Activated CD4-positive, alpha-beta T cell treated with anti-CD3 and anti-CD28 coated beads for 48 hours (primary cell): ENCODE measurements around the gene DDI2.

Experiments used
- DNase-seq: peaks from one replicate; pipeline ENCODE4 v3.0.0-alpha.2; 2020

Gene DDI2

DNA sequence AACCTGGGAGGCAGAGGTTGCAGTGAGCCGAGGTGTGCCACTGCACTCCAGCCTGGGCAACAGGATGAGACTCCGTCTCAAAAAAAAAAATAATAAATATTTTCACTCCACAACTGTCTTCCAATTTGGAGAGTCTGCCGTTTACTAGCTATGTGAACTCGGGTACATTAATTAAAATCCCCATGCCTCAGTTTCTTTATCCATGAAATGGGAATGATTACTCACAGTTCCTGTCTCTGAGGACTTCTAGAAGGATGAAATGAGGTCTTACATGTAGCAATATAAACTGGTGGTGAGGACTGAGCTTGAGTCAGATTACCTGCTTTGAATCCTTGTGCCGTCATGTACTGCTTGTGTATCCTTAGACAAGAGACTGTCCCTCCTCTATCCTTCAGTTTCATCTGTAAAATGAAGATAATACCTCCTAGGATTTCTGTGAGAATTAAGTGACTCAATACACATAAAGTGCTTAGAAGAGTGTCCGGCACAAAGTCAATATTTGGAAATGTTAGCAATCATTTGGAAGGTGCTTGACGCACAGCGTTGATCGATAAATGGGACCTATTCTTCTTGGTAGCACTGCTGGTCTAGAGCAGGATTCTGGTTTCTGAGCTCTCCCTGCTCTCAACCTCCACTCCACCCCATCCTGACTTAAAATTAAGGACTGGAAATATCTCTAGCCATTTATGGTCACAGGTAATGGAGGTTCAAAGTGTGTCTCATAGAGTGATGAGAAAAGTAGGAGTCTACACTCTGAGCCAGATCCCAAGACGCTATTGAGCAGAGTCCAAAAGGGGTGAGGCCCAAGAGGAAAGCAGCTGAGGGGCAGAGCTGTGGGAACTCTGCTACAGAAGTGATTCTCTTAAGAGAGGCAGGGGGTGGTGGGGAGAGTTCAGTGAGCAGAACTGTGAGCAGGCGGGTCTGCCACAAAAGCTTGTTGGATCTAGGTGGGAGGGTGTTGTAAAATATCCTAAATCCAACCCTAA is 11.6 kb upstream of the DDI2 start:
- DNase-seq, result no peak

DNA sequence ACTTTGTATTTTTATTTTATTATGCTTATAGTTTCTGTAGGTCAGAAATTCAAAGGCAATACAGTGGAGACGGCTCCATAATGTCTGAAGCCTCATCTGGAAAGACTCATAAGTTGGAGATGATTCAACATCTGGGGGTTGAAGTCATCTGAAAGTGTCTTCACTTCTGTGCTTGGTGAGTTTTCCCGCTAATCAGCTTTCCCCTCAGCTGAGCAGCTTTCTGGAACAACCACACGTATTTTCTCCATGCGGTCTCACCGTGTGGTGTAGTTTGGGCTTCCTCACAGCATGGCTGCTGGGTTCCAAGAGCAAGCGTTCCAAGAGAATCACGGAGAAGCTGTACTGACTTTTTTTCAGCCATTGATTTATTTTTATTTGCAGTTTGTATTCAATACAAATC is 7.6 kb upstream of the DDI2 start:
- no peak for DNase-seq

DNA sequence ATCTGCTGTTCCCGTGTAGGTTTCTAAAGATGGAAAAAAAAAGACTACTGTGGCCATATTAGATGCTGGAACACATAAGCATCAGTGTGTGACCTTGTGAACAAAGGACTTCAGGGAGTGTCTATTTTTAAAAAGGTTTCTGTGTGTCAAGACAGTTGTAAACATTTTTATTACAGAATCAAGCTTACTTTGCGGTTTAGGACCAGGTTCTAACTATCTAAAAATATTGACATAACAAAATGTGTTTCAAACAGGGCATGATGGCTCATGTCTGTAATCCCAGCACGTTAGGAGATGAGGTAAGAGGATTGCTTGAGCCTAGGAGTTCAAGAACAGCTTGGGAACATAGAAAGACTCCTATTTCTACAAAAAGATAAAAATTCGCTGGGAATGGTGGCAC is 7.1 kb upstream of the DDI2 start:
- no peak for DNase-seq

DNA sequence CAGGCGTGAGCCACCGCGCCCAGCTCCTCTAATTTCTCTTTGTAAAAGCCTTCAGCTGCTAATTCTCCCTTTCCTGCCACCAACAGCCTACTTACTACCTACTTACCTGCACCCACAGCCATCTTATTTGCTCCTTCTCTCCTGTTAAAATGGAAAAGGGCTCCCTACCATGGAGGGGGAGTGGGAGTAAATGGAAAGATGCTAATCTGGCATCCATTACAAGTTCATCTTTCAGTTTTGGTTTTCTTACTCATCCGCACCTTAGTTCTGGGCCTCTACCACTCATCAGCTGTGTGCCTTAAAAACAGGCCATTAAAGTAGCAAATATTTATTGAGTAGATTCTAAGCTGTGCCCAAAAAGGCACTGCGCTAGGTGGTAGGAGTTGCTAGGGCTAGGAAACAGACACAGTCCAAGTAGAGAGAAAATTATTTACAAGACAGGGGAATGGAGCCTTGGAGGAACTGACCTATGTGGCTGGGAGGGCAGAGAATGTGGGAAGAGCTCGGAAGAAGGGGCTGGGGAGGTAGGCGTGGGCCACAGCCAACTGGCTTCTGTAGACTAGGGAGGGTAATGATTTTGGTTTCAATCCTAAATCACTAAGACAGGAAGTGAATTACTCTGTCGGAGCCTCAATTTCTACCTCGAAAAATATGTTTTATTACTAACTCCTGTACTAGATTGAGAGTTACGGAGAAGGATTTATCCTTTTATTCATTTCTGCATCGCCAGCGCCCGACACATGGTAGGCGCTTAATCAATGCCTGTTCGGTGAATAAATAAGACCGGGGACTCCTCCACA is 685 bp upstream of the DDI2 start:
- DNase-seq, result no peak

DNA sequence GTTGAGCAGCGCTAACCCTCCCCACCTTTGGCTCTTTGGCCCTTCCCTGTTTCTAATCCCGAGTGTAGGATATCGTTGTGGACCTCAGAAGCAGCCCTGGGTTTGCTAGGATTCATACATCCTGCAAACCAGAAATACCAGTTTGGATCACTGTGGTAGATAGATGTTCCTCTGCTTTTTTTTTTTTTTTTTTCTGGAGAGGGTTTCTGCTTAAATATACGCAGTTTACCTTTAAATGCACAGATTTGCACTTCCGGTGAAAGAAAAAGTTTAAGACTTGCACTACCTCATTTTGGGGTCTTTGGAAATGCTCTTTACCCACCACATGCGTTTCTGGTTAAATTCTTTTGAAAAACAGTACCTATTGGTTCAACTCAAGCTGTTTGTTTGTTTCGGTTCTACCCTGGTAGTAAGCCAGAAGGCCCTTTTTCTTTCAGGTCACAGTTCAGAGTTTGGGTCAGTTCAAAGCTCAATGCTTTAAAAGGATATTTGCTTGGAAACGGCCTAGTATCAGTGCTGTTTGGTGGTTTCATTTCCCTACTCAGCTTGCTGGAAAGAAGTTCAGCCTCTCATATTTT is 908 bp downstream of the DDI2 start:
- no peak for DNase-seq

DNA sequence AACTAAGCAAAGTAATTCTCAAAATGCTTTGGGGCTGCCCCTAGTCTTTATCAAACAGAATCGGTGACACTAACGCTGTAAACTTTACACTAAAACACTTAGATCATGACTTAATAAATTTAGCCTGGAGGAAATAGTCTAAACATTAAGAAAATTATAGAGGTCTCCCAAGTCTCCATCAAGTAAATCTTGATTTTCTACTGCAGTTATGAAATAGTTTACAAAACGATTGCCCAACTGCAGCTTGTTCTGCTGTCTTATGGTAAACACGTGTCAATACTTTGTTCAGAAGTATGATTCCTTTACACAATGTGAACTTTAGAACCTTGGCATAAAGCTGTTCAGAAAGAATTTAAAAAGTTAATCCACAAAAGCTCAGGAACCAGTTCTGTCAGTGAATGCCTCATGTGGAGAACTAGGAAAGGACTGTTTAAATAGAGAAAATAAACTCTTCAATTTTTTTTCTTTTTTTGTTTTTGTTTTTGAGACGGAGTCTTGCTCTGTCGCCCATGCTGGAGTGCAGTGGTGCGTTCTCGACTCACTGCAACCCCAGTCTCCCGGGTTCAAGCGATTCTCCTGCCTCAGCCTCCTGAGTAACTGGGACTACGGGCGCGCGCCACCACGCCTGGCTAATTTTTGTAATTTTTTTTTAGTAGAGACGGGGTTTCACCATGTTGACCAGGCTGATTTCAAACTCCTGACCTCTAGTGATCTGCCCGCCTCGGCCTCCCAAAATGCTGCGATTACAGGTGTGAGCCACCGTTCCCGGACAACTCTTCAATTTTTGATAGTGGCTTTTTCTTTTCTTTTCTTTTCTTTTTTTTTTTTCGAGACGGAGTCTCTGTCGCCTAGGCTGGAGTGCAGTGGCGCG is 1.6 kb downstream of the DDI2 start:
- DNase-seq, result no peak

DNA sequence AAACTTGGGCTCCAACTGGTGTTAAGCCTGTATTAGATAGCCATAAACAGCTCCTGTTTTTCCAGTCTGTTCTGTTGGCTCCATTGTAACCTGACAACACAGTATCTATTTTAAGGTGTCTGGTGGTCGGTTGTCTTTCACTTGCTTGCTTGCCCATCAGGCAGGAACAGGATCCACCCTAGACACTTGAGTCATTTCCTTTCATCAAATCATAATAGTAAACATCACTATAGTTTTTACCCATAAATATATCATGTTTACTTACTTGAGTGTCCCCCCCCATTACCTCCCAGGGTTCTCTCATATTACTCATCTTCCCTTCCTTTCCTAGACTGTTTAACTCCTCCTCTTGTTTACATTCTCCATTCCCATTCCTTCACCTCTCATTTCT is 2.9 kb downstream of the DDI2 start:
- DNase-seq, result no peak

DNA sequence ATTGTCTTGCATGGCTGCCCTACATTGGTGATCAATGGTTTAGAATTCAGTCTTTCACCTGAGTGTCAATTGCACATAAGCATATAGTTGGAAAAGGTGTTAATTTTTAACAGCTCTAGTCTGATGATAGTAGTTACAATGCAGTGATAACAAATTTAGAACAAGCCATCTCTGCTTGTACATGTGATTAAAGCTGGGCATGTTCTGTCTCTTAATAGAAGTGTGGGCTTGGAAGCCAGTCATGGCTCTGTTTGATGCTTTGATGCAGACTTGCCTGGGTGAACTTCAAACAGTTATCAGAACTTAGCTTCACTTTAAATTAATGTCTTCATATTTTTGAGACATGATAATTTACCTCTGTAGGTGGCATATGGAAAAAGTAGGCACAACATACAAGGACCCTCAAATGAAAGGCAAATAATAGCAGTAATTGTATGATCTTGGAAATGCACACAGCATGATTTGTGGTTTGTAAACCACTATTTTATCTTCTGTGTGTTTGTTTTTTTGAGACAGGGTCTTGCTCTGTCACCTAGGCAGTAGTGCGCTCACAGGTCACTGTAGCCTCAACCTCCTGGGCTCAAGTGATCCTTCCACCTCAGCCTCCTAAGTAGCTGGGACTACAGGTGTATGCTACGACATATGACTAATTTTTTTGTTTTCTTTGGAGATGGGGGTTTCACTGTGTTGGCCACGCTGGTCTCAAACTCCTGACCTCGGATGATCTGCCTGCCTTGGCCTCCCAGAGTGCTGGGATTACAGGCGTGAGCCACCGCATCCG is 3.8 kb downstream of the DDI2 start:
- no peak for DNase-seq

DNA sequence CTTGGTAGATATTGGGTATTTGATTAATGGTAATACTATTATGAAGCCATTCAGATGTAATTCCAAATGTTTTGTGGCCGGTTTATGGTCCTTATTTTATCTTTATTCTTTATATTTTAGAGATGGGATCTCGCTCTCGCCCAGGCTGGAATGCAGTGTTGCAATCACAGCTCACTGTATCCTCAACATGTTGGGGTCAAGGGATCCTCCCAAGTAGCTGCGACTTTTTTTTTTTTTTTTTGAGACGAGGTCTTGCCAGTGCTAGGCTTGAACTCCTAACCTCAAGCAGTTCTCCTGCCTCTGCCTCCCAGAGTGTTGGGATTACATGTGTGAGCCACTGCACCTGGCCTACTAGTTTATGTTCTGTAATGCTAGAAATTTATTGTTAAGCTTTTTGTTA is 4.7 kb downstream of the DDI2 start:
- no peak for DNase-seq

DNA sequence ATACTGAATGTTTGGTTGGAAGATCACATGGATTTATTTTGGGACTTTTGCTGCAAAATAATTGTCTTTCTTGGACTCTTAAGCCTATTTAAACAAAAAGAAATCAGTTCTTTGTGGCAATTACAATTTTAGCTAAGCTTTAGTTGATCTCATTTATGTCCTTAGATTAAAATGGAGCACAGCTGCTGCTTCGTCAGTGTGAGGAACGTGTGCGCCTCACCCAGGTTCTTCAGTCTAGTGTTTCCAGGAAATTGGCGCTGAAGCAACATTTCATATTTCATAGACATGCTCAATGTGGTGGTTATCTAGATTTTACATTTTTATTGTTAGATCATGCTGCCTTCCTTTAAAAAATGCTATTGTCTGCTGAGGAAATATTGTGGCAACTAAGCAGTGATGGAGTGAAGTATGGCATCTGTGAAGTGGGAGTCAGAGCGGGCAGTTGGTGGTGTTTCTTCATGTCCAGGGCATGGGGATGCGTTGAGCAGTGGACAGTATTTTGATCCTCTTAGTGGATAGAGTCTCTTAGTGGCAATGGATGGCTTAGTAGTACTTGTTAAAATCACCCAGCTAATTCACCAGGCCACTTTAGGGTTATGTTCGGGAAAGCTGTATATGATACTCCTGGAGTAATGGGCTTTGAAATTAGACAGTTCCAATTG is 5.6 kb downstream of the DDI2 start:
- DNase-seq, result no peak

DNA sequence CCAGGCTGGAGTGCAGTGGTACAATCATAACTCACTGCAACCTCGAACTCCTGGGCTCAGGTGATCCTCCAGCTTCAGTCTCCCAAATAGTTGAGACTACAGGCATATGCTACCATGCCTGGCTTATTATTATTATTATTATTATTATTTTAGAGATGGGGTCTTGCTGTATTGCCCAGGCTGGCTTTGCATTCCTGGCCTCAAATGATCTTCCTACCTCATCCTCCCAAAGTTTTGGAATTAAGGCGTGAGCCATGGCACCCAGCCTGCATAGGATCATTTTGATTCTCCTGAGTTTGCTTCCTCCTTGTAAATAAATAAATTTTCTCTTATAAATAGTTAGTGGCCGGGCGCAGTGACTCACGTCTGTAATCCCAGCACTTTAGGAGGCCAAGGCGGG is 6.2 kb downstream of the DDI2 start:
- no peak for DNase-seq

DNA sequence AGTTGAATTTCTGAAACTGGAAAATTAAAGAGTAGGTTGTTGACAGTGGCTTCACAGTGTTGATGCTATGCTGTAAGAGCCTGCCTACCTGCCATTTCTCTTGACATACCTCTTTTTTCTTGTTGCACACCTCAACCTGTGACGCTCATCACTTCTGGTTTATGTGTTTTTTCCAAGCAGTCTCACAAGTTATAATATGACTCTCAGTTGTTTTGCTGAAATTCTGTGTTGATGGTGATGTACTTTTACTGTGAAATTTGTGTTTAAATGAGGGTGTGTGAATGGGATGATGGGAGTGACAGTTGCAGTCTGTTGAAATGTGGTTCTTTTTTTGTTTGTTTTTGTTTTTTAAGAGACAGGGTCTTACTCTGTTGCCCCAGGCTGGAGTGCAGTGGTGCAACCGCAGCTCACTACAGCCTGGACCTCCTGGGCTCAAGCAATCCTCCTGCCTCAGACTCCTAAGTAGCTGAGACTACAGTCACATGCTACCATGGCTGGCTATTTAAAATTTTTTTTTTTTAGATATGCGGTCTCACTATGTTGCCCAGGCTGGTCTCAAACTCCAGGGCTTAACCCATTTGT is 7.0 kb downstream of the DDI2 start:
- no peak for DNase-seq

DNA sequence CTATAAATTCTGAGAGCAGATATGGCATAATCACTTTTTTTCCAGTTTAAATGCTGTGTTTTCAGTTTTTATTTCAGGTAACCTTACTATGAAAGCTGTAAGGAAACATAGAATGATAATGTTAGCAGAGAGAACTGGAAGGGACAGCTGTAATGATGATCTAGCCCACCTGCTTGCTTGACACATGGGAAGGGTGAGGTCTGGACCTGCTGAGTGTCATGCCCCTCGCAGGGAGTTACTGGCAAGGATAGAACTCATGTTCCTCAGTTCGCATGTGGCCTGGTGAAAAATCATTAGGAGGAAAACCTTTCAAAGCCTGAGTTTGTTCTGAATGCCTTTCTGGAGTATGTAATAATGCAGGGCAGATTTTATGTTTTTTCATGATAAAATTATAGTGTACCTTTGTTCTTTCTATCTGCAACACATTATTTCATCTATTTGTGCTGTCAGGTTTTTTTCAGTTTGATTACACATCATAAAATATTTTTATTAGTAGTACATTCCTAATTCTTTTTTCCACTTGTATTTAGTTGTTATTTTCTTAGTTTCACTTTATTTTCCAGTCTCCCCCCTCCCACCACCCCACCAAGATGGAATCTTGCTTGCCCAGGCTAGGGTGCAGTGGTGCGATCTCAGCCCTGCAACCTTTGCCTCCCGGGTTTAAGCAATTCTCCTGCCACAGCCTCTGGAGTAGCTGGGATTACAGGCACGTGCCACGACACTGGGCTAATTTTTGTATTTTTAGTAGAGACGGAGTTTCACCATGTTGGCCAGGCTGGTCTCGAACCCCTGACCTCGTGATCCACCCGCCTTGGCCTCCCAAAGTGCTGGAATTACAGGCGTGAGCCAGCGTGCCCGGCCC is 8.0 kb downstream of the DDI2 start:
- DNase-seq, result no peak

DNA sequence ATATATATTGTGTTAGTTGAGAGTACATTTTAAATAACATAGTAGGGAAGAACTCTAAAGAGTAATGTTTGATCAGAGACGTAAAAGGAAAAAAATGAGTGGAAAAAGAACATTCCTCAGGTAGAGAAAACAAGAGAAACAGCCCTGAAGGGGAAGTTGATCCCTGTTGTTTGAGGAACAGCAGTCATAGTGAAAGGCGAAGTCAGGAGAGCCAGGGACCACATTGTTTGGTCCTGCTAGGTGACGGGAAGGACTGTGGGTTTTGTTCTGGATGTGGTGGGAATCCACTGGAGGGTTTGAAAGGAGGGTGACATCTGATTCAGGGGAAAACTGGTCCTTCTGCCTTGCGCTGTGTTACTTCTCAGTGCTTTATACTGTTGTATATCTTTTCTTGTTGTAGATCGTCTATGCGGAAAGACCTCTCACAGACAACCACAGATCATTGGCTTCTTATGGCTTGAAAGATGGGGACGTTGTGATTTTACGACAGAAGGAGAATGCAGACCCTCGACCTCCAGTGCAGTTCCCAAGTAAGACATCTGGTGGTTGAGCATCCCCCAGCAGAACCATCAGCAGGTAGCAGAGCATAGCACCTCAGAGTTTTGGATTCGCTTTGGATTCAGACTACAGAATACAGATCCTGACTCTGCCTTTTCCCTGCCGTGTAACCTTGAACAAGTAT is 9.2 kb downstream of the DDI2 start:
- DNase-seq, result no peak

DNA sequence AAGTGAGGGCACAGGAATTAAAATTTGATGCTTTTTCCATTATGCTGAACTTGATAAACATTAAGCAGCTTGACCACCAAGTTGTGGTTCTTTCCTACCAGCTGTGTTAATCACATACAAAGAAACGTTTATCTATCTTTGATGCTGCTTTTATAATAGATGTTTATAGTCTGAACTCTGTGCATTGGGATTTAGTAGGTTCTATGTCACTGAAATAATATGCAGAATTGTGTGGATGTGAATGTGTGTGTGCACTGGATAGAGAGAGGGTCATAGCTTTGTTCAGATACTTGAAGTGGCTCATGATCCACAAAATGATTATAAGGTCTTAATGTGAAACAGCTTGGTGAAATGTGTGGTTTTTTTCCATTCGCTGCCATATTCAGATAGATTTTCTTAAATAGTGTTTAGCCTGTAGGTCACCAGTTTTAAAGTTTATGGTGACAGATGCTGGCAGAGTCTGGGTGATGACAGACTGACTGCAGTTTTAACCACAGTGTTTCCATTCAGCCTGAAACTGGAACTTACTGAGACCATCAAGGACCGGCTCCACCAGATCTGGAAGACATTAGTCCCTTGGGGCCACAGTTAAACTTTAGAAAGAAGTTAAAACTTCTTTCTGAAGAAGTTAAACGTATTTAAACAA is 10.2 kb downstream of the DDI2 start:
- no peak for DNase-seq

DNA sequence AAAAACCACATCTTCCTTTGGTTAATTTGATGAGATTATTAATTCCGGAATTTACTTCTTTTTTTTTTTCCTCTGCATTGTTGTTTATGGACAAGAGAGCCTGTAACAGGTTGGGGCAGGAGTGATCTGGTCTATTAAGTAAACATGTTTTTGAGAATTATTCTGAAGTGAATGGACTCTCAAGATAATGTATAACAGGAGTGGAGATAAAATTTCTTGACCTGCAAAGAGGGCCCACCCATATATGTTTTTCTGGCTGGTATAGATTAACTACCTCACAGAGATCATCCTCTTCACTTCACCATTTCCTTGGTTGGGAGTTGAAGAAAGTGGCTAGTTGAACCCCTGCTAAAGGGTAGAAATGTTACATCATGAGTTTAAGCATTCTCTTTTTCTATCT is 10.7 kb downstream of the DDI2 start:
- no peak for DNase-seq

DNA sequence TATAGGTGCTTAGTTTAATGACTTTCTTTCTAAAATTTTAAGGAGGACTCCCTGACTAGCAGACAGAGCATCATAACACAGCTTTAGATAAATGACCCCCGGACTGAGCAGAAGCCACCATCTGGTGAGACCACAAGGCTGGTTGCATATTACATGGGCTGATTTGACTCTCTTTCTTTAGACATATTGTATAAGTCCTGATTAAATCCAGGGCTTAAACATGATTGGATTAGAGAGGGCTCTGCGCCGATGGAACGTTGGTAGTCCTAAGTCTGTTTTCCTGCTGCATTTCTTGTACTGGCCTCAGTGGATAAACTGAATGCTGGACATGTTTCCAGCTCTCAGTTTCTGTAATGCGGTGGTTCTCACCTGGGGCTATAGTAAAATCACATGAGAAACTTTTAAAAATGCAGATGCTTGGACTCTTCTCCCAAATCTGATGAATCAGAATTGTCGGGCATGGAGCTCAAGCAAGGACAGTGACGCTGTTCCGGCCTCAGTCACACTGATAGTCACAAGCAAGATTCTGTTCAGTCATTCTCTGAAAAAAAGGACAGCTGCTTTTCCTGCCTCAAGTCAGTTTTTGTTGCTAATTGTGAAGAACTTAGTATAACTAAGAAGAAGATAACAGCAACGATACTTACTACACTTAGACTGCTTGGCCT is 16.6 kb downstream of the DDI2 start:
- DNase-seq, result no peak

DNA sequence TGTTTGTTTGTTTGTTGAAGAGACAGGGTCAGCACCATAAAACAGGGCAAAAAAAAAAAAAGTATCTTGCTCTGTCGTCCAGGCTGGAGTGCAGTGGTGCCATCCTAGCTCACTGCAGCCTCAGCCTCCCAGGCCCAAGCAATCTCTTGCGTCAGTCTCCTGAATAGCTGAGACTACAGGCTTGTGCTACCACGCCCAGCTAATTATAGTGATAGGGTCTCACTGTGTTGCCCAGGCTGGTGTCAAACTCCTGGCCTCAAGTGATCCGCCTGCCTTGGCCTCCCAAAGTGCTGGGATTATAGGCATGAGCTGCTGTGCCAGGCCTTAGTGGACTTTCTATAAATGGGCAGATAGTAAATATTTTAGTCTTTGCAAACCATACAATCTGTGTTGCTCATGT is 19.2 kb downstream of the DDI2 start:
- DNase-seq, result no peak
